Measurements from ENCODE around the gene GOLGA3. TPM values are rescaled to one million over a fixed set of nuclear protein-coding genes. Genes with fewer than 3 reads are reported as not detected.

GOLGA3 gene
- total and polyA plus RNA-seq, 9 of the 15 experiments (the other 6 are each of a cell fraction or from before 2014, with no cell fraction given) = 1.9 to 48.1 (median 18.4) TPM

GRCh38 chr12:132787877-132788276 lies 40.8 kb downstream of the GOLGA3 start:
- CTCF ChIA-PET (ENCODE audit: low intra/inter-chr PET ratio) = no interaction called here
- POLR2A ChIA-PET = no interaction called here
- Histone ChIP-seq H3K9me1 (ENCODE audit: control insufficient read depth, insufficient read depth, low read length) (no peaks in the 10 kb centered on the region), H3K79me2 (ENCODE audit: control insufficient read depth, insufficient read depth, low read length) (no peaks in the 10 kb centered on the region; the same call in 2 of the 3 replicates), H4K20me1 (replicated peaks; ENCODE audit: control insufficient read depth, insufficient read depth, low read length) (no peaks in the 10 kb centered on the region), H3K4me2 (ENCODE audit: insufficient read depth, low read length) (no peak overlapping the region), H3K36me3 (ENCODE audit: control insufficient read depth, insufficient read depth, low read length) (peaks cover 69% of the 10 kb centered on the region; the same call in 2 of the 3 replicates), H3K9ac (ENCODE audit: insufficient read depth in 1 of 2, low read depth in 2 of 2, low read length in 2 of 2) (no peak overlapping the region), H3K4me3 (no peak overlapping the region), H2AFZ (ENCODE audit: low read depth, low read length) (no peak overlapping the region), H3K4me1 (replicated peaks in 1 of 2; ENCODE audit: control insufficient read depth in 2 of 2, insufficient read depth in 2 of 2, low read length in 2 of 2) (peaks cover 0 to 7% of the 10 kb centered on the region in 2 experiments; a peak in 1 of 5 replicates), H3K27me3 (ENCODE audit: control insufficient read depth in 2 of 2, insufficient read depth in 2 of 2, low read length in 2 of 2) (no peaks in the 10 kb centered on the region), H3K9me3 (replicated peaks; ENCODE audit: control insufficient read depth, insufficient read depth, low read depth, low read length) (no peaks in the 10 kb centered on the region), H3K27ac (ENCODE audit: extremely low read depth, low read depth, low read length) (no peak overlapping the region)
- WGBS (ENCODE audit: insufficient coverage, low coverage, missing lambda C conversion rate) = 98% methylated on average over 10 of the region's 15 CpGs
- 0 out of 2 replicates have a peak, but pooled peaks have one; percentile 27 for TF ChIP-seq POLR2G (IDR thresholded peaks at IDR 0.05; ENCODE audit: low read depth, low read length)
- TF ChIP-seq ZBTB7A (IDR thresholded peaks at IDR 0.05; ENCODE audit: borderline replicate concordance, control insufficient read depth, low read depth, low read length) = peak; percentile 45; the same call in 1 of the 2 replicates
- TF ChIP-seq CREBBP (IDR thresholded peaks at IDR 0.05; ENCODE audit: low read depth, low read length) = no peak
- TF ChIP-seq FOXM1 (IDR thresholded peaks at IDR 0.05; ENCODE audit: low read depth) = no peak
- TF ChIP-seq FOXM1 (CRISPR knock-in tag; IDR thresholded peaks at IDR 0.05; ENCODE audit: low read depth) = no peak
- no peak for TF ChIP-seq MCM3 (IDR thresholded peaks at IDR 0.05)
- no peak for TF ChIP-seq MYBL2 (IDR thresholded peaks at IDR 0.05; ENCODE audit: low read depth)
- no peak for TF ChIP-seq MYBL2 (CRISPR knock-in tag; IDR thresholded peaks at IDR 0.05; ENCODE audit: borderline replicate concordance)
- TF ChIP-seq KLF10 (CRISPR knock-in tag; IDR thresholded peaks at IDR 0.05) = no peak
- TF ChIP-seq, protein P1, sequence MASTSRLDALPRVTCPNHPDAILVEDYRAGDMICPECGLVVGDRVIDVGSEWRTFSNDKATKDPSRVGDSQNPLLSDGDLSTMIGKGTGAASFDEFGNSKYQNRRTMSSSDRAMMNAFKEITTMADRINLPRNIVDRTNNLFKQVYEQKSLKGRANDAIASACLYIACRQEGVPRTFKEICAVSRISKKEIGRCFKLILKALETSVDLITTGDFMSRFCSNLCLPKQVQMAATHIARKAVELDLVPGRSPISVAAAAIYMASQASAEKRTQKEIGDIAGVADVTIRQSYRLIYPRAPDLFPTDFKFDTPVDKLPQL (IDR thresholded peaks at IDR 0.05; ENCODE audit: extremely low read depth, insufficient read length) = no peak
- TF ChIP-seq RBM22 (IDR thresholded peaks at IDR 0.05; ENCODE audit: low read depth, low read length, poor library complexity, severe bottlenecking) = peak; percentile 34
- TF ChIP-seq RBM39 (optimal IDR thresholded peaks at IDR 0.05; ENCODE audit: low read depth, low read length) = no peak
- TF ChIP-seq PKNOX1 (IDR thresholded peaks at IDR 0.05) = no peak
- no peak for TF ChIP-seq ZNF655 (CRISPR knock-in tag; IDR thresholded peaks at IDR 0.05)
- TF ChIP-seq HSF4 (CRISPR knock-in tag; IDR thresholded peaks at IDR 0.05; ENCODE audit: borderline replicate concordance) = no peak
- TF ChIP-seq PYGO2 (tag; IDR thresholded peaks at IDR 0.05) = no peak
- intact Hi-C loops (cut with micrococcal nuclease) = no loop called here
- in situ Hi-C loops (cut with MboI) = no loop called here
- DNase-seq (ENCODE audit: extremely low read depth in 1 of 4, low spot score in 3 of 4) (no peak), ATAC-seq (no peak), FAIRE-seq (no peak)
- no TSS peak for BruUV-seq (replicated peaks)
